GM12801 (cell line): Measurements from ENCODE around the gene MORC3.

Experiments
- CTCF ChIP-seq: IDR thresholded peaks from one replicate; pipeline ENCODE4 v1.5.1; 2011; ENCODE audit warnings: control low read depth; ENCODE audit not compliant: insufficient read length; ENCODE audit errors: extremely low read depth

Gene MORC3

GRCh38 chr21:36420571-36421339, 100.8 kb downstream of the MORC3 start:
- no peak for TF ChIP-seq CTCF

- TF ChIP-seq CTCF: no peak
These were observed 102.5 kb downstream of the MORC3 start for GRCh38 chr21:36422279-36423098.

- TF ChIP-seq CTCF: no peak
These were observed 103.9 kb downstream of the MORC3 start for GRCh38 chr21:36423771-36424433.

GRCh38 chr21:36424592-36424991, 104.6 kb downstream of the MORC3 start:
- no peak for TF ChIP-seq CTCF

- TF ChIP-seq CTCF: no peak
These were observed 105.3 kb downstream of the MORC3 start for GRCh38 chr21:36425286-36425685.
